CD4-positive, alpha-beta T cell treated with Interleukin-15 for 1 hour (primary cell): Measurements from ENCODE around the gene SLC22A3.
"Not testable (repeated sequence)": the region's sequence is repeated elsewhere in the genome, so short reads cannot be mapped to it uniquely, and the experiment has no call there.

ENCODE experiments used
- DNase-seq: peaks from one replicate; pipeline ENCODE4 v3.0.0-alpha.2; 2020

SLC22A3 gene

DNA sequence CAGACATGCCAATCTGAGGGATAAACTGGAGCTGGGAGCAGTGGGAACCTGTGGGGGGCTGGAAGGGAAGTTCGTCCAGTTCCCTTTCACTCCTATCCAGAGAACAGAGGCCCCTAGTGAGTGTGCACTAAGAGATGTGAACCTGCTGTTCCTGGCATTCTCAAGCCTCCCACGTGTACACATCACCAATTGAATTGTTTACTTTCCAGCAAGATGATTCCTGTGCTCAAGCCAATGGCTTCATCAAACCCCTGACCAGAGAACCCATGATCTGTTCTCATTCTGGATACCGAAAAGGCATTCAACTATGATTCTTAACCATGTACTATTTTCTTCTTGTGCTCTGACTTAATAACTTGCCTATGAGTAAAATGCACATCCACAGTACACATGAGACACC lies 10.2 kb upstream of the SLC22A3 start:
- DNase-seq: no peak

DNA sequence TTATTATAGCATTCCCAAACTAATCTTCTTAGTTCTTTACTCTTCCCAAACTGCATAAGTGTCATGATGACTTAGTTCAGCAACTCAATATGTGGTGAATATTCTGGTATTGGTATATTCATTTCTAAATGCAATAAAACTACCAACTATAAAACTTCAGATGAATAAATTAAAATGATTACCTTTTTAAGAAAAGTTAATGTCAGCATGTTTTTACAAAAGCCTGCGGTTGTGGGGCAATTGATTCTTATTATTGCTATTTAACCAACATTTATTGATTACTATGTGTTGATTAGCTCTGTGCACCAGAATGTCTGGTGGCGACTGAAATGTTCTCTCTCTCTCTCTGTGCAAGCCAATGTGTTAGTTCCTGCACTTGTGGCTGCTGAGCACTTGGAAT lies 5.0 kb upstream of the SLC22A3 start:
- DNase-seq: no peak

DNA sequence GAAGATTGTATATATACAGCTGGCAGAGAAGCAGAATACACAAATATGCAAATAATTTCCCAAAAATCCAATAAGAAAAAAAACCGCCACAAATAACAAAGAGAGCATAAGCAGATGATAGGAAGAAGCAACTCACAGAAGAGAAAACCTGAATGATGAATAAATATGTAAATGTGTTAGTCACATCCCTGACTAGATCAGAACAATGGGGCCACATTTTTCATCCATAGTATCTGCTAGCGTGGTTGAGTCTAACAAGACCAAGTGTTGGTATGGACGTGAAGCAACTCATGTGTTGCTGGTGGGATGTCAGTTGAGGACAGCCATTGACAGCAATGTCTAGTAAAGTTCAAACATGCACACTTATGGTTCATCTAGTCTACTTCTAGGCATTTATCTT lies 3.9 kb upstream of the SLC22A3 start:
- DNase-seq: no peak

DNA sequence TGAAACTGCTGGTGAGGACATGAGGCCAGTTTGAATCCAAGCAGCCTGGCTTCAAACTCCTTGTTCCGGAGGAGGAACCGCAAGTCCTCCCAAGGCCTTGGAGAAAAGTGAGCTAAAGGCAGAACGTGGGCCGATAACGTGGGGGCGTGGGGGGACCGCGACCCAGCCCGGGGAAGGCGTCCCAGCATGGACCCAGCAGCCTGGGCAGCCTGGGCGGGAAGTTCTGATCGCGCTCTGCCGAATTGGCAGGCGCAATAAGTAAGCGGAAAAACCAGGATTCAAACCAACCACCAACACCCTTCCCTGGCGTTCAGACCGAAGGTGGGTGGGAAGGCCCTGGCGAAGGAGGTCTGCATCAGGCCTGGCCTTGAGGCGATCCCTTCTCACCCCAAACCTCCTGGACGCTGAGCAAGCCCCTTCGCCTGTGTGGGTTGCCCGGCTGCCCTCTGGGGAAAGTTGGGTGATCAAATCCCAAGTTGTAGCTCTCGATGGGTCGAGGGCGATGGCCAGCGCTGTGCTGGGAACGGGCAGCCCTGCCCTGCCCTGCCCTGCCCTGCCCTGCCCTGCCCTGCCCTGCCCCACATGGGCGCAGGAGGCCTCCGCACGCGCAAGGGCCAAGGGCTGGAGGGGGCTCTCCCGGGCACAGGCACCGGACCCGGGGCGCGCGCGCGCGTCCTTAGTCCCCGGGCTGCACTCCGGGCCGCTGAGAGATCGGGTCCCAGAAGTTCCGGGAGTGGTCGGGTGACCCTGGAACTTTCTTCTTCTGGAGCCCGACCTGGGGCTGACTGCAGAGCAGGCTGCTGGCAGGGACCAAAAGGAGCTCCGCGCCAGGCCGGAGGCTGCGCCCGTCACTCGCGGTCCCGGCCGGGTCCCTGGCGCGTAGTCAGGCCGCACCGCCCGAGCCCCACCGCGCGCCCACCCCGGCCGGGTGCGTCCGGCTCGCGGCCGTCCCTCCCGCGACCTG lies 637 bp upstream of the SLC22A3 start:
- DNase-seq: no peak

DNA sequence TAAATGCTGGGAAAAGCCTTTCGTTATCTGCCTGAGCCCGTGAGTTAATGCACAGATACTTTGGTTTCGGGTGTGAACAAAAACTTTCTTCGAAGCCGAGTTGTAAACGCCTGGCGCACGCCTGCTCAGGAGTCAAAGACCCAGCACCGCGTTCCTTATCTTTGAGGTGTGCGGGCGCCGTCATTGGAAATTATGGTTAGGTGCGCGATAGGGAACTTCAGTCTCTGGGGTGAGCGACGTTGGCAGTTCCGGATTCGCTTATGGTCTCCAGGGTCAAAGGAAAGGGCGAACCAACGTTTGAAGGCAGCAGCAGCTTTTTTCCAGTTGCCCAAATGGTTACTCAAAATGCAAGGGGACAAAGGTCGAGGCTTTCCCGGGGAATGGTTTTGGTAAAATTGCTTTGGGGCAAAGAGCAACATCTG lies 853 bp downstream of the SLC22A3 start:
- no peak for DNase-seq

DNA sequence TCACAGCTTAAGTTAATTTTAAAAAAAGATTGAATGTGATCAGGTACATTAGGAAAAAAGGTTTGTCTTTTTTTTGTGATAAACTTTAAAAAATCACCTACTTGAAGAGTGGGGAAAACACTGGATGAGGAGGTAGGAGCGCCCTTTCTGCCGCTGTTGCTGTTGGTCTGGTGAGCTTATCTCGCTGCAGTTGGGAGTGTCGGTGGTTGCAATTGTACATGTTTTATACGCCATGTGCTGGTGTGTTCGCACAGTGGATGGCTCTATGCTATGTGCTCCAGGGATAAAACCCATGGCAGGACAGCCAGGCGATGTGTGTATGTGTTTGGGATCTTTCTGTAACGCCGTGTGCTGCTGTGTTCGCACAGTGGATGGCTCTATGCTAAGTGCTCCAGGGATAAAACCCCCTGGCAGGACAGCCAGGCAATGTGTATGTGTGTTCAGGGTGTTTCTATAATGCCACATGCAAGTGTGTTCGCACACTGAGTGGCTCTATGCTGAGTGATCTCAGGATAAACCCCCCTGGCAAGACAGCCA lies 1.7 kb downstream of the SLC22A3 start:
- no peak for DNase-seq

DNA sequence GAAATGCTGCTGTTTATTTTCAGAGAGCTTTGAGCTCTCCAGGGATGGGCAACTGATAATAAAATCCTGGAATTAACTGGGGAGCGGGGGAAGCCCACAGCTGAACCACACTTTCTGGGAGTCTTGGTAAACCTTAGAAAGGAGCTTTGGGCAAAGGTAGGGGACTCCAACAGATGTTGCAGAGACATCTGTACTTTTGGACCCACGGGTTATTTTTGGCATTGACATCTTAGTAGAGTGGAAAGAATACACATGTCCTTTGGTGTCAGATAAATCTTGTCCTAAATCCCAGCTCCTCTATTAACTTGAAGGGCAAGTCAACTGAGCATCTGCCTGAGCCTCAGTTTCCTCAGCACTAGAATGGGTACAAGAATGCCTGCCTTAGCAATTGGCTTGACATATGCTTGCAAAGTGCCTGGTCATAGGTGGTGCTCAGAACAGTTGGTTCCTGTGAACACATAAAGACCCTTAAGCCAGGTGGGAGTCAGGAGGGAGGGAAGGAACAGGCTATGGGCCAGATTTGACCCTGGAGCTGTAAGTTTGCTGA lies 5.8 kb downstream of the SLC22A3 start:
- DNase-seq: no peak

DNA sequence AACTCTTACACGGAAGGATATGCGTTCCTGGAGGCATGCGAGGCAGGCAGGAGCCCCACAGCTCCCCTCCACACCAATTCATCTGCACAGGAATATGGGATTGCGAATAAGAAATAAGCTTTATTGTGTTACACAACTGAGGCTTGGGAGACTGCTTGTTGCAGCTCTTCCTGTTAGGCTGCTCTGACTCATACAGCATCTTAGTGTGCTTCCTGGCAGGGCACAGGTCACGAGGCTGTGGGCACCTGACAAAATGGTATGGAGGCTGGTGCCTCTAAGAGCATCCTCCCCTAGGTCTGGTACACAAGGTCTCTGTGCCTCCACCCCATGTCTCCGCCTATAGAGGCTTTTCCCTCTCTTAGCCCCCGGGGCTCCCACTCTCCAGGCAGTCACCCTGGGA lies 6.8 kb downstream of the SLC22A3 start:
- DNase-seq: no peak

DNA sequence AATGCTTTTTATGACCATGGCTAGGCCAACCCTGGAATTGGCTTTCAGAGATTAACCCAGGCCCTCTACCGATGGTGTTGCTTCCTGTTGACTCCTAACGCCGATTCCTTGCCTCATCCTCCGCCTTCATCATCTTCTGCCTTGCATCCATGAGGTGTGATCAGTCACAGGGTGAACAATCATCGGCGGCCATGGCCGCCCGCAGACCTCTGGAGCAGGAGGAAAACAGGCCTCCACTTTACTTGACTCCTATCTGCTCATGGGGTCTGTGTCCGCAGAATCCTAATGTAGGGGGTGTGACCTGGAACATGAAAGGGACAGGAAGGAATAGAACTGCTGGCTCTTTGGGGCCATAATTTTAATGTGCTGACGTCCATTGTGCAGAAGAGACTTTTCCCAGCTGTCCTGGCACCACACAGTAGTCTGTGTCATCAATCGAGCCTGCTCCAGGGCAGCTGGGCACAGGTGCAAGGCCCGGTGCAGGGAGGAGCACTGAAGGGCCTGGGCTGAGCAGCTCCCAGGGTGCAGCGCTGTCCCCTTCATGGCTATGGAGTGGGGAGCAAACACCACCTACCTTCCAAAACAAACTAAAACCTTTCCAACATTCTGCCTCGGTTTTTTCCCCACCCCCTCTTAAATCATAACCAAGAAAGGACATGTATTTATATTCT lies 8.0 kb downstream of the SLC22A3 start:
- no peak for DNase-seq

DNA sequence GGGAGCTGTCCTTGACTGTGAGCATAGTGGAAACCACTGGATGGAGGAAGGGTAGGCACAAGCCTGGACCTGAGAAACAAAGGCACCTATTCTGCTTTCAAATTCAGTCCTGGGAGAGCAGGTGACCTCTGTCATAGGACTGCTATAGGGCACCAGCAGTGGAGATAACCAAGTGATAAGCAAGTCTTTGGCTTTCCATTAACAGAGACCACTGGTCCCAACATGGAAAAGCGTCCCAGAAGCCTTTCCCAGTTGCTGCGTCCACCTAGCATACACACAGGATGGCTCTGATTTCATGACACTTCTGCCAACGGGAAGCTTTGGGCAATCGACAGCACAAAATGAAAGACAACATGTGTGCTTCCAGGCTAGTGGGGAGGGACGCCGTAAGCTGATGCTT lies 8.9 kb downstream of the SLC22A3 start:
- no peak for DNase-seq

DNA sequence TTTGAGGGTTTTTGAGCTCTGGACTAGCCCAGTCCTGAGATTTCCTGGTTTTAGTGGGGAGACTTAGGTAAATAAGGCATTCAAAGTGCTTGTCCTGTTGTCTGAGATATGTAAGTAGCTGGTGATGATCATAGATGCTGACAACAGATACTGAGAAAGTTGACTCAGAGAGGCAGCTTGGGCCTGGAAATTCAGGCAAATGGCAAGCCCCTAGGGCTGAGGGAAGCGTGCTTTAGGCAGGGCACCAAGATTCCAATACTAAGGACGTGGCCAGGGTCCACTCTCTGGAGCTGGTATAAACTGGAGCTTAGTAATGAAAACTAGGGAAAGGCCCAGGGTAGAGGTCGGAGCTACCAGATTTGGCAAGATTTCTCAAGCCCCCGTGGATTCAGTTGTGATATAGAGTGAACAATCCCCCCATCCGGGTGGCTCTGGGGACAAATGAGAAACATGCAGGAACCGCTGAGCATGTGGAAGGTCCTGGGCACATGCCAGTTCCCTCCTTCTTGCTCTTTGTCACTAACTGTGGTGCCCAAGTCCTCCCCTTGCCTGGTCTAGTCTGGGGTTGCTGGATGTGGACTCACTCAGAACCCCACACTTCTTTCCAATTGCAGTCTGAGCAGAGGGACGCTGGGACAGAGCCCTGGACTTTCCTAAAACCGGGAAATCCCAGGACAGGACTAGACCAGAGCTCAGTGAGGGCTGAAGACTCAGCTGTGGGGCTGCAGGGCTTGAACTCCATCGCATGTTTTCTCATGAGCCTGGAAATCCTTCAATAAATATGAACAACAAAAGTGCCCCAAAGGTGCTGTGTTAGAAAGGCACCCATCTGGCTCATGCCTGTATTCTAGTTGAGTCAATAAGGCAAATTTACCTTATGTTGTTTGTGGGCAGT lies 10.3 kb downstream of the SLC22A3 start:
- no peak for DNase-seq

DNA sequence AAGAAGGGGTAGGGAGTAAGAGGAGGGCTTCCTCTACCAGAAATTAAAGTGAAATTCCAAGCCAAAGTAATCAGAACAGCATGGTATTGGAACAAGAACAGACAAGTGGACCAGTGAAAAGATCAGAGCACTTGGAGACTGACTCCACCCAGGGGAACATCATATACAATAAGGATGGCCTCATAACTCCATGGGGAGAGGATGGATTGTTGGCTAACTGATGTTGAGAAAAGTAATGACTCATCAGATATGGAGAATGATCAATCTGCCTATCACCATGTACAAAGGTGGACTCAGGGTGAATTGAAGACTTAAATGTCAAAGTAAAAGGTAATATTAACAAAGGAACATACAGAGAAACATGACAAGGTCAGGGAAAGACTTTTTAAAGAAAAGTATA lies 12.8 kb downstream of the SLC22A3 start:
- no peak for DNase-seq

DNA sequence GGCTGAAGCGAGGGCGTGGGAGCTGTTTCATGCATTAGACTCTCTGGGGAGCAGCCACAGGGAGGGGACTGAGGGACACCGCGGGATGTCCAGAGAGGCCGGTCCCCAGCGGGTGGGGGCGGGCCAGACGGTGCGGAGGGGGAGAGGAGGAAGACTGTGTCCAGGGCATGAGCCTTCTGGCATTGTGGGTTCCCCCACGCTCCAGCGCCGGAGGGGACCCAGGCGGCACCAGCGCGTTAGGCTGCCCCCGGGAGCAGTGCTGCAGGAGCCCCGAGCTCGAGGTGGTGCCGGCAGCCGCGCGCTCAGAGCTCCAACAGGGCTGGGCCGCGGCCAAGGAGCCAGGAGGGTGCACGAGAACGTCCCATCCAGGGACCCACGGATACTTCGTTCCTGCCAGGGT lies 14.4 kb downstream of the SLC22A3 start:
- no peak for DNase-seq

DNA sequence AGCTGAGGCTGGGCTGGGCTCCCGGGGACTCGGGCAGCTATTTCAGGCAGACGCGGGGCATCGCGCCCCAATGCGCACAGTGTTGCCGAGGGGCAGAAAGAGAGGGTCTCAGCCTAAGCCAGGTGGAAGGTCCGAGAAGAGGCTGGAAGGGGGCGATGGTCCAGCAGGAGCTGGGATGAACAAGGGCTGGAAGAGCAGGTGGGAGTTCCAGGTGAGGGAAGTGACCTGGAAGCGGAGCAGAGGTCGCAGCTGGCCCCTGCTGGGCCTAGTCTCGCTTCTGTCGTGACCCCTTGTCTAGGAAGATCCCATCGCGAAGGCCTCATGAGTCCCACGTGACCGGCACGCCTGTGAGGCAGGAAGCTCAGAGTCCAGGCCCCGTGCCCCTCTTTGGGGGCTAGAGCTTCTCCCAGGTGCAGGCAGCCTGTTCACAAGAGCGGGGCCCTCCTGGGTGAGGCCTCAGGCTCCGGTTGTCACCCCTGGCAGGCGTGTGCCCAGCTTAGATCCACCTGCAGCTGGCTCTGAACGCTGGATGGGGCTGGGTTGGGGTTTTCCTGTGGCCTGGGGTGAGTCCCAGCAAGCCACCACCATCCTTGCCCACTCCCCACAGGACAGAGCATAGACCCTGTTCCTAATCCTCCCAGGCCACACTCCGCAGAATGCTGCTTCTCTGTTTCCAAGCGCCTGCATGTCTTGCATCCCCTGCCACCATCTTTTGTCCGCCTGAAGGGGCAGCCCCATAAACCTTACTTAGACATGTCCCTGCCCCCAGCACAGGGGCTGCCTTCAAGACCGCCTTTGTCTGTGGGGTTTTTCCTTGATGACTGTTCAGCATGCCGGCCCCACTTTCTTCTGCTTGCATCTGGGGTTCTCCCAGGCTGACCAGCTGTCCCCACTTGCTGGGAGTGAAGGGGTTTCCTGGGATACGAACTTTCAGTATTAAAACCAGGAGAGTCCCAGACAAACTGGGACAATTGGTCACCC lies 15.1 kb downstream of the SLC22A3 start:
- DNase-seq: no peak

DNA sequence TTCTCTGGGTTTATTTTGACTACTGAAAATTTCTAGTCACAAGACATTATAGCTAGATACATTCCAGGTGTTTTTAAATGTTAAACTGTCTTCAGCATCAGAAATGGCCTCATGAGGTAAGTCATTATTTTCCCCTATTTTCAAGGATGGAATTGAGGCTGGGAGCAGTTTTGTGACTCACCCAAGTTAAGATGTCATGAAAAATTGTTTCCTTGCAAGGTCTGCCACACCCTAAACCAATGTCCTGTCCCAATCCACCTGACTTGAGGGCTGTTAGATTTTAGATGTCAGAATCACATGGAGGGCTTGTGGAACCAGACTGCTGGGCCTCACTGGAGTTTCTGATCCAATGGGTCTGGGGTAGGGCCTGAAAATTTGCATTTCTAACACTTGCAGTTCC lies 16.9 kb downstream of the SLC22A3 start:
- no peak for DNase-seq

DNA sequence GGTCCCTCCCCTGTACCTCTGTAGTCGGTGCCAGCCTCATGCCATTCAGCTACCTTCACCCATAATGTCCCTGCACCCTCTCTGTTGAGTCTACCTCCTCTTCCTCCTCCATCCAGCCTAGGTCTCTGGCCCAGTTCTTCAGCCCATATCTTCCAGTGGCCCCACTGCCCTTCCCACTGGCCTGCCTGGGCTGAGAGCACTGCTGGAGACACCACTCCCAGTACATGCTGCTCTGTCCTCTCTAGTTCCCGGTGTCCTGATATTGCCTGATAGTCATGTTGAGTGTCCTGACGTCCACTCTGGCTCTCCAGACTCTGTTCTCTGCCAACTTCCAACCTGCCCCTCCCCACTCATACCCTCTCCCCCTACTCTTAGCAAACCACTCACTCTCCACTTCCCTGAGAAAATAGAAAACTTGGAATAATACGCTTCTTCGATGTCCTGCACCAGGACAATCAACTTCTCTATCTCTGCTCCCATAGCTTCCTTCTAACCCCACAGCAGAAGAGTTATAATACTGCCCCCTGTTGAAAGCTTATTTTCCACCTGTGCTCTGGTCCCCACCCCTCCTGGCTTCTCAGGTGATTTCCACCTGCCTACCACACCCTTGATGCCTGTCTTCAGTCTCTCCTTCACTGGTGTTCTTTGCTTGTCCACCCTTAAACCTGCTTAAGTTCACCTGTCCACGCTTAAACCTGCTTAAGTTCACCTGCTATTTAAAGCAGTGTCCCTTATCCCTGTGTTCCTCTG lies 19.8 kb downstream of the SLC22A3 start:
- DNase-seq: no peak

DNA sequence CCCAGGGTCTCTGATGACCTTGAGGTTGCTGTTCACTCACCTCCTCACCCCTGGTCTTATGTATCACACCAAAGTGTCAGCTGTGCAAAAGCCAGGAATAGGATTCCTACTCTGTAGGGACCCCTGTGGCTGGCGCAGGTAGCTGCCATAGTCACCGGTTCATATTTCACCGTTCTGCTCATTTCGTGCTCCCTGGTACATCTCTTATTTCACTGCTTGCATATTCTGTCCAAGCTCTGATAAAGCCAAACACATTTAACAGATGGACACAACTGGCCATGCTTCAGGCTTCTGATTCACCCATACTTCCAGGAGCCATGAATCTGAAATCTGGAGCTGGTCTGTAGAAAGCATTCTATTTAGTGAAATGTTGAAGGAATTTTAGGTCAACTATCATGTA lies 20.5 kb downstream of the SLC22A3 start:
- DNase-seq: no peak

DNA sequence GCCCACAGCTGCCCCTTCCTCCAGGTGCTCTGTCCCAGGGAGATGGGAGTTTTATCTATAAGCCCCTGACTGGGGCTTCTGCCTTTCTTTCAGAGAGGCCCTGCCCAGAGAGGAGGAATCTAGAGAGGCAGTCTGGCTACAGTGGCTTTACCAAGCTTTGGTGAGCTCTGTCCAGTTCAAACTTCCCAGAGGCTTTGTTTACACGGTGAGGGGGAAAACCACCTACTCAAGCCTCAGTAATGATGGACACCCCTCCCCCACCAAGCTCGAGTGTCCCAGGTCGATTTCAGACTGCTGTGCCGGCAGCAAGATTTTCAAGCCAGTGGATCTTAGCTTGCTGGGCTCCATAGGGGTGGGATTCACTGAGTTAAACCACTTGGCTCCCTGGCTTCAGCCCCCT lies 25.4 kb downstream of the SLC22A3 start:
- not testable (repeated sequence) for DNase-seq

DNA sequence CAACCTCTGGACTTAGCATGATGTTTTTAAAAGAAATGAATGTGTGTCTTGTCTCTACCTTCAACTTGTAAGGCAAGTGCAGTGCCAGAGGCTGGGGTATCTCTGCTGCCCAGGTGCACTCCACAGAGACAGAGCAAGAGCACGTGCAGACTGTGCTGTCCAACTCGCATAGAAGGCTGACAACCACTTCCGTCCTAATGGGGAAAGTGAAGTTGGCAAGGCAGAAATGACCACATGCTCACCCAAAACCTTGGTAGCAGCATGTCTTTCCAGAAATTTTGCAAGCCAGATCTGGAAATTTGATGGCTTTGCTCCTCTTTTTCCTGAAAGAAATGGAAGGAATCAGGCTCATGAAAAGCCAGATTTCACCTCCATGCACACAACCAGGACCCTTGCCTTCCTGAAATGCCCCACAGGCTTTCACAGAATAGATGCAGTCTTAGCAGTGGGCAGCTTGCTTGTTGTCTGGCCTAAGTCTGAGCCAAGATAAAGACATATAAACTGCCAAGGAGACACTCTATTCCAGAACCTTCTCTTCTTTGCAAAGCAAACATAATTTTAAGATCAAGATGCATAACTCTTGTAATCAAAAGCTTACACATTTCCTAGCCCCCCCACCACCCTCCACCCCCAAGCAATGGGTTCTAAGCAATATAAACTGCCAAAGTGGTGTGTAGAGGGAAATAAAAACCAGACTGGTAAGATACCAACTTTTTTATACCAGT lies 26.8 kb downstream of the SLC22A3 start:
- no peak for DNase-seq

DNA sequence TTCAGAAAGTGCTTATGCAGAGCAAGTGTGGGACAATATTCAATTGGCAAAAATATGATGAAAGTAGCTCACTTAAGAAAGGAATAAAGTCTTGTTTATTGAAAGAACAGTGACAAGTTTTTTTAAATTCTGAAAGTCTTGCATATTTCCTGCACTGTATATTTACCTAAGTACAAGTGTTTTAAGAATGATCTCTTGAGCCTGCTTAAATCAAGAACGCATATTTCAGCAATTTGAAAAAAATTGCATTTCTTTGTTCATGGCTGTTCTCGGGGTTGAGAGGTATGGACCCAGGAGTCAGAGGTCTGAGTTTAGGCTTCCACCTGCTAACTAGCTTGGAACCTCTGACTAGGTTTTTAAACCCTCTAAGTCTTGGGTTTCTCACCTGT lies 27.4 kb downstream of the SLC22A3 start:
- no peak for DNase-seq
